HepG2 (cell line): ENCODE measurements around the gene ELF1. TPM values are rescaled to one million over a fixed set of nuclear protein-coding genes. Genes with fewer than 3 reads are reported as not detected.
A peak's percentile ranks its signal among the peaks of the same experiment; 100 is the strongest.

ENCODE experiments used
- CBX1 ChIP-seq: IDR thresholded peaks from one replicate; pipeline ENCODE4 v1.6.1; 2016; ENCODE audit warnings: antibody characterized with exemption, low read depth
- CEBPG ChIP-seq: IDR thresholded peaks from 2 replicates; pipeline ENCODE4 v1.6.1; 2016
- FOXK2 ChIP-seq: fragments of 450-650 bp; IDR thresholded peaks from 2 replicates; pipeline ENCODE4 v1.6.1; 2016
- GPBP1L1 ChIP-seq: sonication (generic); formaldehyde crosslinking; IDR thresholded peaks from 2 replicates; pipeline ENCODE4 v1.5.0; 2020; ENCODE audit warnings: mild to moderate bottlenecking, missing genetic modification reagents
- HIC2 ChIP-seq: sonication (generic); formaldehyde crosslinking; IDR thresholded peaks from 2 replicates; pipeline ENCODE4 v1.9.0; 2022; ENCODE audit warnings: low read depth, missing genetic modification reagents
- NR3C1 ChIP-seq: sonication (generic); formaldehyde crosslinking; IDR thresholded peaks from 2 replicates; pipeline ENCODE4 v1.4.0; 2020; ENCODE audit warnings: missing genetic modification reagents
- PITX1 ChIP-seq: sonication (generic); formaldehyde crosslinking; IDR thresholded peaks from 2 replicates; pipeline ENCODE4 v1.5.1; 2020; ENCODE audit warnings: mild to moderate bottlenecking, missing genetic modification reagents
- SAP130 ChIP-seq: IDR thresholded peaks from 2 replicates; pipeline ENCODE4 v1.6.1; 2016; ENCODE audit warnings: low read depth
- SMAD1 ChIP-seq: sonication (generic); formaldehyde crosslinking; IDR thresholded peaks from 2 replicates; pipeline ENCODE4 v1.4.0; 2020; ENCODE audit warnings: missing genetic modification reagents, low read depth, mild to moderate bottlenecking, borderline replicate concordance
- TBX2 ChIP-seq: sonication (generic); formaldehyde crosslinking; IDR thresholded peaks from 2 replicates; pipeline ENCODE4 v1.5.0; 2020; ENCODE audit warnings: missing genetic modification reagents, mild to moderate bottlenecking, borderline replicate concordance
- ZBTB21 ChIP-seq: sonication (generic); formaldehyde crosslinking; IDR thresholded peaks from 2 replicates; pipeline ENCODE4 v1.4.0; 2020; ENCODE audit warnings: missing genetic modification reagents
- ZEB1 ChIP-seq: IDR thresholded peaks from 2 replicates; pipeline ENCODE4 v1.6.1; 2012; ENCODE audit warnings: mild to moderate bottlenecking, low read depth, inconsistent platforms; ENCODE audit not compliant: insufficient replicate concordance
- ZNF136 ChIP-seq: sonication (generic); formaldehyde crosslinking; IDR thresholded peaks from 2 replicates; pipeline ENCODE4 v1.8.1; 2022; ENCODE audit warnings: low read depth, mild to moderate bottlenecking, moderate library complexity, missing genetic modification reagents
- ZNF33A ChIP-seq: sonication (generic); formaldehyde crosslinking; IDR thresholded peaks from 2 replicates; pipeline ENCODE4 v1.5.1; 2020; ENCODE audit warnings: missing genetic modification reagents, mild to moderate bottlenecking, moderate library complexity, borderline replicate concordance
- ZNF687 ChIP-seq: sonication (generic); formaldehyde crosslinking; IDR thresholded peaks from 2 replicates; pipeline ENCODE4 v1.5.1; 2020; ENCODE audit warnings: mild to moderate bottlenecking, missing genetic modification reagents, moderate library complexity
- ZSCAN31 ChIP-seq: sonication (generic); formaldehyde crosslinking; IDR thresholded peaks from 2 replicates; pipeline ENCODE4 v1.5.0; 2020; ENCODE audit warnings: low read depth, mild to moderate bottlenecking, missing genetic modification reagents
- polyA plus RNA-seq, 8 experiments: library from polyadenylated mRNA; depleted of rRNA in 3 of 8; stranded (reverse) in 7 of 8; unstranded in 1 of 8; fragments of >200 nt; fragmentation: Illumina TruSeq in 4 of 8; extraction: Trizol in 4 of 8; gene quantifications; 2 replicates each; pipeline versions ENCODE4 v1.2.1 to v1.2.3, GENCODE V29; 2011 to 2016; ENCODE audit warnings: low read depth in 4 of 8, missing spikeins in 1 of 8, mixed read lengths in 1 of 8; ENCODE audit not compliant: insufficient read depth in 1 of 8
- total RNA-seq, 5 experiments: library from RNA; depleted of rRNA; stranded (reverse); fragments of >200 nt; fragmentation: Illumina TruSeq; extraction: Trizol; gene quantifications; 2 replicates each; pipeline ENCODE4 v1.2.3, GENCODE V29; 2016; ENCODE audit warnings: low read depth in 1 of 5
- TF ChIP-seq, protein P1 (sequence below): sonication (generic); formaldehyde crosslinking; IDR thresholded peaks from 2 replicates; pipeline ENCODE4 v1.8.0; 2022; ENCODE audit warnings: mild to moderate bottlenecking, missing genetic modification reagents
- TF ChIP-seq, protein P2 (sequence below): sonication (generic); formaldehyde crosslinking; IDR thresholded peaks from 2 replicates; pipeline ENCODE4 v1.4.0; 2020; ENCODE audit warnings: missing genetic modification reagents, borderline replicate concordance

ELF1 gene
- total and polyA plus RNA-seq, 2 of the 13 experiments (the other 11 are each of a cell fraction or from before 2014, with no cell fraction given) = 24.6 to 71.5 TPM

DNA sequence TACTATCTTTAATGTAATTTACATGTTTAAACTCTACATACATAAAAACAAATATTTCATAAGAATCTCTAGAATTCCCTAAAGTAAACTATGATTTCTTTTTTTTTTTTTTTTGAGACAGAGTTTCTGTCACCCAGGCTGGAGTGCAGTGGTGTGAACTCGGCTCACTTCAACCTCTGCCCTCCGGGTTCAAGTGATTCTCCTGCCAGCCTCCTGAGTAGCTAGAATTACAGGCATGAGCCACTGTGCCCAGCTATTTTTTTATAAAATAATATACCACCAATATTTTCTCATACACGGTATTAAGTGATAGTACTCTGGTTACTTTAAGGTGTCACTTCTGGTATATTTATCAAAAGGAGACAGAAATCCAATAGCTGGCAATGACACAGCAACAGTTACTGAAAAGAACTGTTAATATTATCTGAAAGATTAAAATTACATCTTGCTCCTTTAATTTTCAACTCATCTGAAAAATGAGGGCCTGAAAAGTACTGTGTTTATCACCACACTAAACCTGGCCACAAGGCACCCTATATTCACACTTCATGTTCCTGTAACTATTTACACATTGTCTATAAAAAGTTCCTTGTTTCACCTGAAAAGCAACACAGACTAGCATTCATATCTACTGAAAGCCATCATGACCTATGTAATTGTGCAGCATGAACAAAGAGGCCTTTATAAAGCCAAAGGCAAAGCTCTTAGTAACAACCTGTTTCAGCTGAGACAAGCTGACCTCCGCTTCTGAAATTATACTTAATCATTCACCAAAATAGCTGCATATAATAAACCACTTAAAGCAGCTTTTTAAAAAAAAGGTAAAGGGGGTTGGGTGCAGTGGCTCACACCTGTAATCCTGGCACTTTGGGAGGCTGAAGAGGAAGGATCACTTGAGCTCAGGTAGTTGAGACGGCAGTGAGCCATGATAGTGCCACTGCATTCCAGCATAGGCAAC, 123.6 kb downstream of the ELF1 start (continued):
- TF ChIP-seq ZNF687 (CRISPR knock-in tag) (no peak), FOXK2 (peak; percentile 66), SAP130 (CRISPR knock-in tag) (peak; percentile 22; the same call in 1 of the 2 replicates), ZSCAN31 (no peak), TBX2 (peak; percentile 70), NR3C1 (CRISPR knock-in tag) (no peak), ZEB1 (no peak), SMAD1 (CRISPR knock-in tag) (no peak), ZBTB21 (CRISPR knock-in tag) (no peak), ZNF136 (no peak), HIC2 (CRISPR knock-in tag) (no peak), GPBP1L1 (CRISPR knock-in tag) (no peak), CBX1 (no peak), CEBPG (CRISPR knock-in tag) (no peak), PITX1 (CRISPR knock-in tag) (no peak), ZNF33A (CRISPR knock-in tag) (no peak)
- TF ChIP-seq, protein P1, sequence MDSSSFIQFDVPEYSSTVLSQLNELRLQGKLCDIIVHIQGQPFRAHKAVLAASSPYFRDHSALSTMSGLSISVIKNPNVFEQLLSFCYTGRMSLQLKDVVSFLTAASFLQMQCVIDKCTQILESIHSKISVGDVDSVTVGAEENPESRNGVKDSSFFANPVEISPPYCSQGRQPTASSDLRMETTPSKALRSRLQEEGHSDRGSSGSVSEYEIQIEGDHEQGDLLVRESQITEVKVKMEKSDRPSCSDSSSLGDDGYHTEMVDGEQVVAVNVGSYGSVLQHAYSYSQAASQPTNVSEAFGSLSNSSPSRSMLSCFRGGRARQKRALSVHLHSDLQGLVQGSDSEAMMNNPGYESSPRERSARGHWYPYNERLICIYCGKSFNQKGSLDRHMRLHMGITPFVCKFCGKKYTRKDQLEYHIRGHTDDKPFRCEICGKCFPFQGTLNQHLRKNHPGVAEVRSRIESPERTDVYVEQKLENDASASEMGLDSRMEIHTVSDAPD (CRISPR knock-in tag) = no peak
- TF ChIP-seq, protein P2, sequence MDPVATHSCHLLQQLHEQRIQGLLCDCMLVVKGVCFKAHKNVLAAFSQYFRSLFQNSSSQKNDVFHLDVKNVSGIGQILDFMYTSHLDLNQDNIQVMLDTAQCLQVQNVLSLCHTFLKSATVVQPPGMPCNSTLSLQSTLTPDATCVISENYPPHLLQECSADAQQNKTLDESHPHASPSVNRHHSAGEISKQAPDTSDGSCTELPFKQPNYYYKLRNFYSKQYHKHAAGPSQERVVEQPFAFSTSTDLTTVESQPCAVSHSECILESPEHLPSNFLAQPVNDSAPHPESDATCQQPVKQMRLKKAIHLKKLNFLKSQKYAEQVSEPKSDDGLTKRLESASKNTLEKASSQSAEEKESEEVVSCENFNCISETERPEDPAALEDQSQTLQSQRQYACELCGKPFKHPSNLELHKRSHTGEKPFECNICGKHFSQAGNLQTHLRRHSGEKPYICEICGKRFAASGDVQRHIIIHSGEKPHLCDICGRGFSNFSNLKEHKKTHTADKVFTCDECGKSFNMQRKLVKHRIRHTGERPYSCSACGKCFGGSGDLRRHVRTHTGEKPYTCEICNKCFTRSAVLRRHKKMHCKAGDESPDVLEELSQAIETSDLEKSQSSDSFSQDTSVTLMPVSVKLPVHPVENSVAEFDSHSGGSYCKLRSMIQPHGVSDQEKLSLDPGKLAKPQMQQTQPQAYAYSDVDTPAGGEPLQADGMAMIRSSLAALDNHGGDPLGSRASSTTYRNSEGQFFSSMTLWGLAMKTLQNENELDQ (CRISPR knock-in tag) = no peak
